ENCODE data around the gene HGS.

The HGS gene

DNA sequence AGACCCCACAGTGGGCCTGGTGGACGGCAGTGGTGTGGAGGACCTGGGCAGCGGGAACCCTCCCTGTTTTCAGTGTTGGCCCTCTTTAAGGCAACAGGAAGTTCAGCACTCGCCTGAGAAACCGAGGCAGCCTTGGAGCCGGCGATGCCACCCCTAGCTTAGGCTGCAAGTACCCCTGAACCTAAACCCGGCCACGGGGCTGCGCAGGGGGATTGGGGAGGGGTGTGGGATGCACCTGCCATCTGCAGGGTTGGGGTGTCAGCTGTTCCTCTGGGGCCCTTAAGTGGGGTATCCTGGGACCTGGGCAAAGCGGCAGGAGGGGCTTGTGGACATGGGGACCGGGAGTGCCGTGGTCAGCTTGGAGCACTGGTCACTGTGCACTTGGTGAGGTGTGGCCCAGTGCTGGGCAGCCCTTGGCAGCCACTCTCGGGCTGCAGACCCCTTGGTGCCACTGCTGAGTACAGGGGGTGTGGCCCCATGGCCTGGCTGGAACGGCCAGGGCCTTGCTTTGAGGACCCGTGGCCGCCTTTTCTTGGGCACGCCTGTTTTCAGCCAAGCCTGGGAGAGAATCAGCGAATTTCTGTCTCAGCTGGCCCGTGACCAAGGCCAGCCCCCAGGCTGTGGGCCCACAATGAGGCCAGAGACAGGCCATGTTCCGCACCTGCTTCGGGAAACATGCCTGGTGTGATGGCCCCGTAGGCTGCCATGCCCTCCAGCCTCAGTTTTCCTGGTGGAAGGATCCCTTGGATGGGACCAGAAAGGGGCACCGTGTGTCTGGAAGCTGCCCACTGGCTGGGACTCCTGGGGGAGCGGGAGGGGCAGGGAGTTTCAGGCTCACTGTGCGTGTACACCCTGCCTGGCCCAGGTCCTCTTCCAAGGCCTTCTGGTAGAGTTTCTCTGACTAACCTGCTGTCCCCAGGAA, 24.2 kb downstream of the HGS start:
- no peak for FAIRE-seq

DNA sequence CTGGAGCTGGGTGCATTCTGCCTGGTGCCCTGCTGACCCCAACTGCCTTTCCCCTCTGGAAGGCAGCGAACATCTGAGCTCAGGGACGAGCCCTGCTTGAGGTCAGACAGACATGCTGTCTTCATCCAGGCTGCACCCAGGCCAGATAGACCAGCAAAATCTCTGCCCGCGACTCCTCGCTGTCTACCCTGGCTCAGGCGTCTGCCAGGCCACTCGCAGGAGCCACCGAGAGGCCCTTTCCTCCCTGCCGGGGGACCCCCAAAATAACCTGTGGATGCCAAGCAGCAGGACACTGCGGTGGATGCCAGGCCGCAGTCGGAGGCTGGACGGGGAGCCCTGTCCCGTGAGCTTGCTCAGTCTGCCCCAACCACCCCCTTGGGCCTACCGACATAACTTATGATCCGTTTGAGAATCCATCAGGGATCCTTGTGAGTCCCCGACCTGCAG, 25.0 kb downstream of the HGS start:
- no peak for FAIRE-seq

DNA sequence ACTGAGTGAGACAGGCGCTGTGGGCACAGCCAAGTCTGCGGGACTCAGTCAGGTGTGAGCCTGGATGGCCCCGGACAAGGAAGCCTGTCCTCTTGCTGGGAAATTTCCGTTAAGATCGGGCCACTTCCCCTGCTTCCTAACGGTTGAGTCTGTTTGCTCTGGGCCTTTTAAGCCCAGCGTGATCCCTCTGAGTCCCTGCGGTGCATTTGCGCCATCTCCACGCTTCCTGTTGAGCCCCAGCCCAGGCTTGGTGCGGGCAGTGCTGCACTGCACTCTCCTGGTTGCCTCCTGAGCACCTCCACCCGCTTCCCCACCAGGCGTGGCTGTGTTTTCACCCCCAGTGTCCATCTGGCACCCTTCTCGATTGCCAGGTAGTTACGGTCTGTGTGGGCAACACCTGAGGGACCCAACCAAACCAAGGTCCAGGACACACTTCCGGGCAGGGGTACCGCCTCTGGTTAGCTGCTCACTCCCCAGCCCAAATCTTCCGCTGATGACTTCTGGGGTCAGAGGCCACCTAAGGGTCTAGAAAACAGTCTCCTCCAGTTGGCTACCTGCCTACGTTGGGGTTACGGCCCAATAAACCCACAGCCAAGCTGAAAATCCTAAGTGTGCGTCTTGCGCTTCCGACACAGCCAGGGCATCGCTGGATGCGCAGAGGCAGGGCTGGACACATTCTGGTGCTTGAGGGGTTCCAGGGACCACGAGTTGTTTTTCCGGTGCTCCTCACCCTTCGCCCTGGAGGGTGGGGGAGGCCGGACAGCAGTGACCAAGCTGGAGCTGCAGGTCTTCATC, 26.9 kb downstream of the HGS start:
- FAIRE-seq = no peak

DNA sequence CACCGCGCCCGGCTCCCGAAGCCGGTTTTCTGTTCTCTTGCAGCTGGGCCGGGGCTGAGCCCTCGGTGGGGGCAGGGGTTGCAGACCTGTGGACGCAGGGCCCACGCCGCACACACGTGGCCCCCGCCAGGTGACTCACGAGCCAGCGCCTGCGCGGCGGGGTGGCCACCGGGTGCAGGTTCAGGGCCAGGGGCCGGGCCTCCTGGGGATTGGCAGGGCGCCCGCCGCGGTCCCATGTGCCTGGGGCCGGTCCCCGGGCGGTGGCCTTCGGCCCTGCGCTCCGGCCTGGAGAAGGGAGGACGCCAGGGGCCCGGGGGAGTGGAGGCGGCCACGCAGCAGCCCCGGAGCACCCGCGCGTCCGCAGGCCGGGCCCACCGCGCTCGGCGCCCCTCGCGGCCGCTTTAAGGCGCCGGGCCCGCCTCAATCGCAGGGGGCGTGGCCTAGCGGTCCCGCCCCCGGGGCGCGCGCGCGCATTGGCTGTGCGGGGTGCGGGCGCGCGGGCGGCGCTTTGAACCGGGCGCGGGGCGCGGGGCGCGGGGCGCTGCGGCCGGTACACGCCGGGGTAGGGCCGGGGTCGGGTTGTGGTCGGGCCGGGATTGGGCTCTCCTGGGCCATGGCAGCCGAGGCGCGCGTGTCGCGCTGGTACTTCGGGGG, 28.1 kb downstream of the HGS start, which contains the start of gene SLC25A10:
Gene SLC25A10 (plus strand): TSS at position 471 of the 654 bp plus-strand sequence. CDS start 143 bp downstream, at position 614.
- FAIRE-seq = no peak

DNA sequence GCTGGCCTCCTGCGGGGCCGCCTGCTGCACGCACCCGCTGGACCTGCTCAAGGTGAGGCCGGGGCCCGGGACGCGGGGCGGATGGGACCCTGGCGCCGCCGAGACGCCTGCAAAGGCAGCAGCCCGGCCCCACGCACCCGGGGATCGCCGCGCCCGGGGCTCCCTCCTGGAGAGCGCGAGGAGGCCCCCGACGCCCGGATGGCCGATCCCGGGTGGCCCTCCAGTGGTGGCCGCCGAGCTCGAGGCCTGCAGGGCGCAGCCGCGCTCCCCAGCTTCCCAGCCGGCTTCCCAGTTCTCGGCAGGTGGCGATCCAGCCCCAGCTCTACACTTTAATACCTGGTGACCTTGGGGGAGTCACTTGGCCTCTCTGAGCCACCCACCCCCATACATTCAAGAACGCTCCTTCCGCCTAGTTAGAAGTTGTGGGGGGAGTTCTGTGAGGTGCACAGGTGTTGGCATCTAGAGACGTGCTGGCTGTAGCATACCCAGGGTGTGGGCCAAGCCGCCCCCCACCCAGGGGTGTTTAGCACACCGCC, 28.7 kb downstream of the HGS start:
- FAIRE-seq = no peak

DNA sequence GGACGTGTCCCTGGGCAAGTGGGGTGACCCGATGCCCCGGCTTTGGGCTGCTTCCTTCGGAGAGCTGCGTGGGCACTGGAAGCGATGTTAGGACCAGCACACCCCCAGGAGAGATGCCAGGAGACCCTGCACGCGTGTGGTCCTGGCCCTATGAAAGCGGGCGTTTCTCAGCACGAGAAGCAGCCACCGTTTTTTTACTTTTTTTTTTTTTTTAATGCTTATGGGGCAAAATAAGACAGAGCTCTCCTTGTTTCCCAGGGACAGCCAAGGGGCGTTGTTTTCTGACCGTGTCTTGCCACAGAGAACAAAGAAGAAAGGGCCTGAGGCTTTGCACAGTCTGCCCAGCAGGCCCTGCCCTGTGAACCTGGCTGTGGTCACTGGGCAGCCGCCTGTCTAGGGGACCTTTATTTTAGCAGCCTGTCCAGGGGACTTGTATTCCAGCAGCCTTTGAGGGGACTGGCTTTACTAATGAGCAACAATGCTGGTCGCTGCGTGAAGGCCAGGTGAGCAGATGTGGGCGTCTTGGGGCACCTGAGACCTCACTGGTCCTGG, 29.3 kb downstream of the HGS start:
- FAIRE-seq = no peak

DNA sequence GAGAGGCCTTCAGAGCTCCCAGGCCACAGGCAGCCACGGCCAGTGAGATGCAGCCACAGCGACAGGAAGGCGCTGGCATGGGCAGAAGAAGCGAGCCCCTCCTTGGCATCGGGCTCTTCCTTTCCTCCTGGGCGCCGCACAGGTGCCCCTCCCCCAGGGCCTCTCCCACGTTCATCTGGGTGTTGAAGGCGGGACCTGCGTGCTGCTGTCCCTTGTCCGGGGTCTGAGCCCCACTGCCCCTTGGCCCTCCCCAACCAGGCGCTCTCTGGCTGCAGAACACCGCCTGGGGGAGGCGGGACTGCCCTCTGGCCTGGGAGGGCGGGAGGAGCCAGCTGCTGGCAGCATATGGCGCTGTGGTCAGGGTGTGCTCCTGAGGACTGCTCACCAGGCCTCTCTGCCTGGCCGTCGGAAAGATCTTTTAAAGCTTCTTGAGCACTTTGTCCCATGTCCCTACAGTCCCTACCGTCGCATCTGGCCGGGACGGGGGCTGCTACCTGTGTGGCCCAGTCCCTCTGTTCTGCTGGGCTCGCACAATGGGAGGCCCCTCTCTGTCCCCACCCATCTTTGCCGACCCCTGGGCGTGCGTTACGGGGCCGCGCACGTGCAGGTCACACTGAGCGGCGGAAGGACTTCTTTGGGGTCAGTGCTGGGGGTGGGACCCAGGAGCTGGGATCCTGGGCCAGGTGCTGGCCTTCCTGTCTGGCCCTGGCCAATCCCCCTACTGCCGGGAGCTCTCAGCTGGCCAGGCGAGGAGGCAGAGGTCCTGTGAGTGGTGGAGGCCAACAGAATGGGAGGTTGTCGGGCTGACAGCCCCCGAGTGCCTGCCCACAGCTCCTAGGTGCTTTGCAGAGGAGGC, 30.0 kb downstream of the HGS start:
- no peak for FAIRE-seq

DNA sequence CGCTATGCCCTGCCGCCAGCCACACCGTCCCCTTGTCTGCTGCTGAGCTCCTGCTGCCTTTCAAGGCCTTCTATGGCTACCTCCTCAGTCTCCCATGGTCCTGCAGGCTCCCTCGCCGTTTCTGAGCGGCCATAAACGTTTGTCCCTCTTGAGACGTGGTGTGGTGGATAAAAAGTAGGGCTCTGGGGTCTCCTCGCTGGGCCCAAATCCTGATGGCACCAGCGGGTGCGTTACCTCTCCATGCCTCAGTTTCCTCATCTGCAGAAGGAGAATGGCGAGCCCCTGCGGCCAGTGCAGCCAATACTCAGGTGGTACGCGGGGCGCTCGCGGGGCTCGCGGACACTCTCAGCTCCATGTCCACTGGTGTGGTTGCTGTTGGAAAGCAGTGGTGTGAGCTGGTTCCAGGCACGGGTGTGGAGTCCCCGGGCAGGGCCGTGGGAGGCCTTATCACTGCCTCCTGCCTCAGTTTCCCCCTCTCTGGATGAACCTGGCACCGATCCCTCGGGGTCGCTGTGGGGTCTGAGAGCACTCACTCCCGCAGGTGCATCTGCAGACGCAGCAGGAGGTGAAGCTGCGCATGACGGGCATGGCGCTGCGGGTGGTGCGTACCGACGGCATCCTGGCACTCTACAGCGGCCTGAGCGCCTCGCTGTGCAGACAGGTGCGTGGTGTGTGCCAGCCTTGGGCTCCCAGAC, 30.7 kb downstream of the HGS start:
- FAIRE-seq = no peak

DNA sequence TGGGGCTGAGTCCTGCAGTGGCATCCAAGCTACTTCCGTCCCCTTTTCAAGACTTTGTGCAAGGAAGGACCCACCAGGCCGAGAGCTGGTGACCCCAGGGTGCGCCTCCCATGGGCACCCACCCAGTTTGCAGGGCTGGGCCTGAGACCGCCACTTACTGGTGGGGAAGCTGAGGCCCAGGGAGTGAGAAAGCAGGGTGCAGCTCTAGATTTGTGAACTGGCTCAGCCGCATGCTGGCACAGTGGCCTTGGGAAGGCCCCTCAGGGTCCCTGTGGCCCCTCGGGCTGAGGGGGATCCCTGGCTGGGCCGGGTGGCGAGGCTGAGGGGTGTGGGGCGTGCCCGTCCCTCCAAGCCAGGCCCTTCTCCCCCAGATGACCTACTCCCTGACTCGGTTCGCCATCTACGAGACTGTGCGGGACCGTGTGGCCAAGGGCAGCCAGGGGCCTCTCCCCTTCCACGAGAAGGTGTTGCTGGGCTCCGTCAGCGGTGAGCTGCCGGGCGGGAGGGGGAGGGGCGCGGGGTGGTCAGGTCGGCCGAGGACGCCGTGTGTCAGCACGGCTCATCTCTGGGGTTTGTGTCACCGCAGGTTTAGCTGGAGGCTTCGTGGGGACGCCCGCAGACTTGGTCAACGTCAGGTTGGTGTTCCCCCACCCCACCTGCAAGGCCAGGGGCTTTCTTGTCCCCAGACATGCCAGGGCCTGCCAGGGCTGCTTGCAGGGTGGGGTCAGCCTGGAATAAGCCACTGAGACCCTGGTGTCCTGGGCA, 31.5 kb downstream of the HGS start:
- no peak for FAIRE-seq

DNA sequence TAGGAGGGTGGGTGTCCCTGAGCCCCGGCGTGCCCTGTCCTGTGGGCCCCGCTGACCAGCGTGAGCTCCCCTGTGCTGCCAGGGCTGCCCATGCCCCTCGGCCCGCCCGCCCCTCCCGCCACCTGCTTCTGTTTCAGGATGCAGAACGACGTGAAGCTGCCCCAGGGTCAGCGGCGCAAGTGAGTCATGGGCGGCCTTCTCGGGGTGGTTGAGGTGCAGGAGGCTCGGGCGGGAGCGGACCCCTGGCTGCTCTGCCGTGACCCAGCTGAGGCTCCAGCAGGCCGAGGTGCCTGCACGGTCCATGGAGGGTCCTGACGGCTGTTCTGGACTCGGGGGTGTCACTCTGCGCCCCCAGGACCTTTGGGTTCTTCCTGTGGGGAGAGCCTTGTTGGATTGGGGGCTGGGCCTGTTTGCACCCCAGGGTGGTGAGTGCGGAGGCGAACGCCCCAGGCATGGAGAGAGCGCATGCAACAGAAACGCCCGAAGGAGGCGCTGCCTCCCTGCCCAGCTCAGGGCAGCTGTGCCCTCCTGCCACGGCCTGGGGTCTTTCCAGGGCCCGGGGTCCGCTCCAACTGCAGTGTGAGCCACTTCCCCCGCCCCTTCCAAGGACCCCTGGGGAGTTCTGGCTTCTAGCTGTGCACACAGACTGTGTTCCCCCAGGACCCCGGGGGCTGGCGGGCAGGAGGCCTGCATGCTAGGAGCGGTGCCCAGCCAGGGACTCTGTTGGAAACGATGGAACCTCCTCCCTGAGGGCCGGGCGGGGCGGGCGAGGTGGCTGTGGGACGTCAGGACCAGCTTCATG, 32.3 kb downstream of the HGS start:
- no peak for FAIRE-seq

DNA sequence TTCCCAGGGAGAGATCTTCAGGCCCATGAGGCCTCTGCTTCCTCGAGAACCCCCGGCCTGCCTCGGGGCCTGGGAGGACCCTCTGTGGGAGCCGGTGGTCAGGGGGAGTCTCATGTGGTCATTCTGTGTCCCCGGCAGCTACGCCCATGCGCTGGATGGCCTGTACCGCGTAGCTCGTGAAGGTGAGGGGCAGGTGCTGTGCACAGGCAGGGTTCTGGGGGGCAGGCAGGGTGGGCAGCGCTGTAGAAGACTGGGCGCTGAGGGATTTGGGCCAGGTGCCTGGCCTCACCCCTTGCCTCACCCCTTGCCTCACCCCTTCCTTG, 32.8 kb downstream of the HGS start:
- FAIRE-seq = no peak

DNA sequence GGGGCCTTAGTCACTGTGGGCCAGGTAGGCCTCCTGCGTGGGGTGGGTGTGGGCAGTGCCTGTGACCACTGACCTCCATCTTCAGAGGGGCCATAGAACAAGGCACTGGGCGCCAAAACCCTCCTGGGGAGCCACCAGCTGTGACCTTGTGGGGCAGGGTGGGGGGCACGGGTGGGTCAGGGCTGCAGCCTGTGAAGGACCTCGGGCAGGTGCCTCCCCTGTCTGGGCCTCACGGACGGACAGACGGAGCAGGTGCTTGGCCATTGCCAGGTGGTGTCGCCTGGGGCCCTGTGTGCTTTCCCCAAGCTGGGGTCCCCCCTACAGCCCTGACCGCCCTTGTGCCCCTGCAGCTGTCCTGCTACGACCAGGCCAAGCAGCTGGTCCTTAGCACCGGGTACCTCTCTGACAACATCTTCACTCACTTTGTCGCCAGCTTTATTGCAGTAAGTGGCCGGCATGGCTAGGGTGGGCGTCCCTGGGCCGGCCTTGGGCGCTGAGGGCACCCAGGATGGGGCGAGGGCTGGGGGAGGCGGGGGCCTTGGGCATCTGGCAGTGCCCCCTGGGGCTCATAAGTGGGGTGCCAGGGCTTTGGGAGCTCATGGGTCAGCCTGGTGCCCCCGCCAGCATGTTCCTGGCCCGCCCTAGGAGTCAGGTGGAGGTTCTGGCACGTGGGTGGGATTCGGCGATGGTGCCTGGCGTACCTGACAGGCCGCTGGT, 33.4 kb downstream of the HGS start:
- FAIRE-seq = no peak

DNA sequence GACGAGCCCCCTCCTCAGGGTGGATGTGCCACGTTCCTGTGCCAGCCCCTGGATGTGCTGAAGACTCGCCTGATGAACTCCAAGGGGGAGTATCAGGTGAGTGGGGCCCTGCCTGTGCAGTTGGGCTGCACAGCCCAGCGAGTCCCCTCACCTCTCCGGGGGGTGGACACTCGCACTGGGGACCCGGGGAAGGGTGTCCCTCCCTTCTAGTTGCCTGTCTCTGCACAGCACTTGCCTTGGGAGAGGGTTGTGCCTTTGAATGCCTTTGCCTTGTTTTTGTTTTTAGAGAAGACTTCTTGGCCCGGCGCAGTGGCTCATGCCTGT, 33.9 kb downstream of the HGS start:
- no peak for FAIRE-seq

DNA sequence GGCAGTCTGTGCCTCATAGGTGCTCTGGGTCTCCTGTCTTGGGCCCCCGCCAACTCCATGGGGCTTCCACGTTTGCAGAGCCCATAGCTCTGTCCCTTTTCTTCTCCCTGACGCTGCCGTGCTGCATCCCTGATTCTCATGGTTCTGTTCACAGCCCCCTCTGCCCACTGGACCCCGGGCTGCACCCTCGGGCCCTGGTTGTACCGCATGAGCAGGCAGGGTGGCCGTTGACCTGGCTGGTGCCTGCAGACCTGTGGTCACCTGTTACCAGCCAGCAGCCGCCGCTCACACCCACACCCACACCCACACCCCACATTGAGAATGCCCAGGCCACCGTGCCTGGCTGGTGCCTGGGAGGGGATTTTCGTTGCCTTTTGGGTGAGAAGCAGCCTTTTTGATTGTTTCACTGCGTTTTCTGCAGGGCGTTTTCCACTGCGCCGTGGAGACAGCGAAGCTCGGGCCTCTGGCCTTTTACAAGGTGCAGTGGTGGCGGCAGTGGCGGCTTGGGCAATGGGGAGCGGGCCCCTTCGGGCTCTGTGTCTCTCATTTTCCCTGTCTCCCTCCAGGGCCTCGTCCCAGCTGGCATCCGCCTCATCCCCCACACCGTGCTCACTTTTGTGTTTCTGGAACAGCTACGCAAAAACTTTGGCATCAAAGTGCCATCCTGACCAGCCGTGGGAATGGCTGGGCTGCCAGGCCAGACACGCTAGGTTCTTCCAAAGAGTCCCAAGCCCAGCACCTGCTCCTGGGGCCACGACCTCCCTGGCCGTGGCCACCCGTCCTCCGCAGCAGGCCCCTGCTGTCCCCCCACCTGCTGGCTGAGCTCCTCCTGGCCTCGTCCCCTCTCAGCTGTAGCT, 35.8 kb downstream of the HGS start:
- no peak for FAIRE-seq

DNA sequence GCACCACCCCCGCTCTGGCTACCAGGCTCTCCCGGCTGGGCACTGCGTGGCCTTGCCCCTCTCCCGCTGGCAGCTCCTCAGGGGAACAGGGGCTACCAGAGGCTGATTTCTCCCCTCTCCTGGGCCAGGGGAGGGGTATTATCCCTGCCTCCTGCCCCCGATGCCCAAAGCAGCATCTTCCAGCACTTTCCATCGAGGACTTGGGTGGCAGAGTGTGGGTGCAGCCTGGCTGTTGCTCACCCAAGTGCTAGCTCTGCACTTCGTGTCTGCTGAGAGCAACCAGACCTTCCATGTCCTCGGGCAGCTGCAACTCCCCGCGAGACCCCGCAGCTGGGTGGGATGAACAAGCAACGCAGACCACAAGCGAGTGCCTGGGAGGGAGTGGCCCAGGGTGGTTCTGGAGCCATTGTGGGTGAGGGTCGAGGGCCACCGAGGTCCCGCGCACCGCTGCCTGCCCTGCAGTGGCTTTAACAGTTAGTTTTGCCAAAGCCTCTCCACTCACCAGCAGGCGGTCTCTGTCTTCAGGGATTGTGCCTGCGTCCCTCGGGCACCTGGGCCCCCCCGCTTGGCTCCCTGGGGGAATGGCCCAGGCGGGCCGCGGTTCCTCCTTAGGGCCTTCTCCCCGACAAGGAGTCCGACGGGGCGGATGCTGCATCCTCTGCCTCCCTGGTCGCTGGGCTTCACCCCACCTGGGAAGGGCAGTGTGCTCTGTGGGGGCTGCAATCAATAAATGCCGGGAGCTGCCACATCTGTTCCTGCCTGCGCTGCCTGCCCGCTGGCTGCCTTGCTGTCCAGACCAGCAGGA, 36.7 kb downstream of the HGS start:
- no peak for FAIRE-seq

DNA sequence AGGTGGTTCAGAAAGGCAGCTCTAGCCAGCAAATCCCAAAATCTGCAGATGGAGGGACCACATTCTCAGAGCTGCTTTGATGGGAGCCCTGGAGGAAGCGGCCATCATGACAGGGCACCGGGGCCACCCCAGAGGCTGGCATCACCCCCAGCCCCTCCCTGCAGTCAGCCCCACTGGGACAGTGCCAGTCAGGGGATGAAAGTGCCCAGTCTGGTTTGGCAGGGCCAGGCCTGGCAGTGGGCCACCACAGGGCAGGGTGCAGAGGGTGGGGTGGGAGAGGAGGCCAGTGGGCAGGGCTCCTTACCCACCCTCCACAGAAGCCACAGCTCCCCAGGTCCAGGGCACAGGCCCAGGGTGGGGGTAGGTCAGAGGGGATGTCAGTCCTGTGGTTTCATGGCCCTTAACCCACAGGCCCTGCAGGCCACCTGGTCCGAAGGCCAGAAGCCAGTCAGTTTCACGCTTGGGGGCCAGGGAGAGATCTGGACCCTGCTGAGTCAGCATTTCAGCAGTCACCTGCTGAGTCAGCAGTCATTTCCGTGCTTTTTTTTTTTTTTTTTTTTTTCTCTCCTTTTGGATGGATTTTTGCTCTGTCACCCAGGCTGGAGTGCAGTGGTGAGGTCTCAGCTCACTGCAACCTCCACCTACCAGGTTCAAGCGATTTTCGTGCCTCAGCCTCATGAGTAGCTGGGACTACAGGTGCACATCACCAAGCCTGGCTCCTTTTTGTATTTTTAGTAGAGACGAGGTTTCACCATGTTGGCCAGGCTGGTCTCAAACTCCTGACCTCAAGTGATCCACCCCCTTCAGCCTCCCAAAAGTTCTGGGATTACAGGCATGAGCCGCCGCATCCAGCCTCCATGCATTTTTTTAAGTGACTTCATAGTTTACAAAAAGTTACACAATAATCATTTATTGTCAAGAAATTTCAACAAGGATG, 38.6 kb downstream of the HGS start:
- FAIRE-seq = no peak
